ENCODE measurements around the gene SLC22A6. TPM values are rescaled to one million over a fixed set of nuclear protein-coding genes. Genes with fewer than 3 reads are reported as not detected.

SLC22A6 gene
- total and polyA plus RNA-seq, 8 donors = 0.08 to 0.34 (median 0.14) TPM; not detected in 3

DNA sequence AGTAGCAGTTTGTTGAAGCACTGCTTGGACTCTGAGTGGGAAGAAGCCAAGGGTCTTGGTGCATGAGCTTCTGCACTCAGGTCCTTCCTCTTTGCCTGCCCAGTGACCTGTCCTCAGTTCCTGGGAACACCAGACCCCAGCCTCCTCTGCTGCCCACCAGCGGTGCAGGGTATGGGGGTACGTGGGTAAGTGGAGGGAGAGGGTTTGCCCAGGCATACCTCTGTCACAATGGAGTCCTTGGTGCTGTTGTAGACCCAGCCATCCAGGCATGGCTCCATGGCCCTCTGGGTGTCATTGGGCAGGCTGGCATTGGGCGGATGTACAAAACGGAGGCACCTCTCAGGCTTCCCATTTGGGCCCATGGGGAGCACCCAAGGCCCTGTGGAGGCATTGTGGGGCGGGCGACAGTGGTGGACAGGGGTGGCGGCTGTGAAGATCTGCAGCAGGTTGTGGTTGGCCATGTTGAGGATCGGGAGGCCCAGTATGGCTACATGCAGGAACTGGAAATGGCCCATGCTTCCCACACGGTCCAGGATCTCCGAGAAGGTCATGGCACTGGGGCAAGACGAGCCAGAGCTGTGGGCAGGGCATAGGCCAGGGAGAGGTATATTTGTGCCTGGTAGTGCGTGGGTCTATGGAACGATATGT lies 29.8 kb upstream of the SLC22A6 start:
- TF ChIP-seq, protein P1, sequence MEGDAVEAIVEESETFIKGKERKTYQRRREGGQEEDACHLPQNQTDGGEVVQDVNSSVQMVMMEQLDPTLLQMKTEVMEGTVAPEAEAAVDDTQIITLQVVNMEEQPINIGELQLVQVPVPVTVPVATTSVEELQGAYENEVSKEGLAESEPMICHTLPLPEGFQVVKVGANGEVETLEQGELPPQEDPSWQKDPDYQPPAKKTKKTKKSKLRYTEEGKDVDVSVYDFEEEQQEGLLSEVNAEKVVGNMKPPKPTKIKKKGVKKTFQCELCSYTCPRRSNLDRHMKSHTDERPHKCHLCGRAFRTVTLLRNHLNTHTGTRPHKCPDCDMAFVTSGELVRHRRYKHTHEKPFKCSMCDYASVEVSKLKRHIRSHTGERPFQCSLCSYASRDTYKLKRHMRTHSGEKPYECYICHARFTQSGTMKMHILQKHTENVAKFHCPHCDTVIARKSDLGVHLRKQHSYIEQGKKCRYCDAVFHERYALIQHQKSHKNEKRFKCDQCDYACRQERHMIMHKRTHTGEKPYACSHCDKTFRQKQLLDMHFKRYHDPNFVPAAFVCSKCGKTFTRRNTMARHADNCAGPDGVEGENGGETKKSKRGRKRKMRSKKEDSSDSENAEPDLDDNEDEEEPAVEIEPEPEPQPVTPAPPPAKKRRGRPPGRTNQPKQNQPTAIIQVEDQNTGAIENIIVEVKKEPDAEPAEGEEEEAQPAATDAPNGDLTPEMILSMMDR (IDR thresholded peaks at IDR 0.05) = no peak
- intact Hi-C loops (cut with DNase I) = no loop called here
- H3K36me3 ChIP-seq = no peaks in the 10 kb centered on the region
- DNase-seq (no peak), ATAC-seq (no peak)
- H3K27me3 ChIP-seq = peaks cover 0 to 27% of the 10 kb centered on the region in 2 donors
- no peaks in the 10 kb centered on the region for H3K4me1 ChIP-seq
- no peaks in the 10 kb centered on the region for H3K9me3 ChIP-seq
- H3K4me3 ChIP-seq = no peak overlapping the region
- H3K27ac ChIP-seq = no peak overlapping the region

DNA sequence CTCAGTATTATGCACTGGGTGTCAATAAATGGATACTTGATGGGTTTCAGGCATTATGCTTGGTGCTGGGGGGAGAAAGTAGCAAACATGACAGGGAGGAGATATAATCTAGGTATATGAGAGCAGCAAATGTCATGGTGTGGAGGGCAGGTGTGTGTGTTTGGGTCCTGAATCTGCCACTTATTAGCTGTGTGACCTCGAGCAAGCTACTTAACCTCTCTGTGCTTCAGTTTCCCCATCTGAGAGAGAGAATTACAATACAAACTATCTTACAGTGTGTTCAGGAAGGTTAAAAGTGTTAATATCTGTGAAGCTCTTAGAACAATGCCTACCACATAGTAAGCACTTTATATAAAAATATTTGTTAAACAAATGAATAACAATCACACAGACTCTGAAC lies 28.1 kb upstream of the SLC22A6 start:
- H3K4me3 ChIP-seq = no peak overlapping the region
- TF ChIP-seq, protein P1 (IDR thresholded peaks at IDR 0.05) = no peak
- no peaks in the 10 kb centered on the region for H3K9me3 ChIP-seq
- no peak for ATAC-seq
- H3K36me3 ChIP-seq = no peaks in the 10 kb centered on the region
- H3K27ac ChIP-seq = no peak overlapping the region
- DNase-seq = no peak
- intact Hi-C loops (cut with DNase I) = no loop called here
- no peaks in the 10 kb centered on the region for H3K4me1 ChIP-seq
- peaks cover 0 to 22% of the 10 kb centered on the region in 2 donors for H3K27me3 ChIP-seq

DNA sequence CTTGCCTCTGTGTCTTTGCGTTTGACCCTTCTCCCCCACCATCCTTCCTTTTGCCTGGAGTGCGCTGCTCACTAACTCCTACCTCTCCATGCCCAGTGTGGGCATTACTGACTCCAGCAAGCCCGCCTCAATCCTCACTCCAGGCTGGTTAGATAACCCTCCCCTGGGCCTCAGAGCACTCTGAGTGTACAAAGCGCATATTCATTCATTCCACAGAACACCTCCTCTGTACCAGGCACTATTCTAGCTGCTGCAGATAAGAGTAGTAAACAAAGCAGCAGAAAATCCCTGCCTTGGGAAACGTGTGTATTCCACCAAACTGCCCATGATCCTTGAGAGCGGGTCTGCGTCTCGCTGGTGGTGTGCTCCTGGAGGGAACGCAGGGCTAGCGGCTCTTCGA lies 27.7 kb upstream of the SLC22A6 start:
- peaks cover 0 to 18% of the 10 kb centered on the region in 2 donors for H3K27me3 ChIP-seq
- H3K36me3 ChIP-seq = no peaks in the 10 kb centered on the region
- DNase-seq (no peak), ATAC-seq (no peak)
- H3K27ac ChIP-seq = no peak overlapping the region
- H3K9me3 ChIP-seq = no peaks in the 10 kb centered on the region
- TF ChIP-seq, protein P1 (IDR thresholded peaks at IDR 0.05) = no peak
- intact Hi-C loops (cut with DNase I) = no loop called here
- no peaks in the 10 kb centered on the region for H3K4me1 ChIP-seq
- H3K4me3 ChIP-seq = no peak overlapping the region

DNA sequence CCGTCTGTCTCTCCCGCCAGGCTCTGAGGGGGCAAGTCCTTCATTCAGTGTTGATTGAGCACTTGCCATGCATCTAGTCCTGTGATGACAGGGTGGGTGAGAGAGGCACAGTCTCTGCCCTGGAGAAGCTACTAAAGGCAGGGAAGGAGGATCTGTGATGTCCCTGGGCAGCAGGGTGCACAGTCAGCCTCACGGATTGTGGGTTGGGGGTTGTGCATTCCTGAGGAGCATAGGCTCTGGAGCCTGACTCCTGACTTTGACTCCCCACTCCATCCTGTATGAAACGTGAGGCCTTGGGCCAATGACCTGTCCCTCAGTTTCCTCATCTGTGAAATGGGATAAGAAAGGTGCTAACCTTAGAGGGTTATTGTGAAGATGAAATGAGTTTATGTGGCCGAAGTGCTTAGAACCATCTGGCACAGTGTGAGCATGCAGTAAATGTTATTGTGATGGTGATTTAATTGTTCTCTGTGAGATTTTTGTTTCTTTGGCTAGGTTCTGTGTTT lies 26.2 kb upstream of the SLC22A6 start:
- H3K4me3 ChIP-seq = no peak overlapping the region
- H3K27ac ChIP-seq = no peak overlapping the region
- H3K36me3 ChIP-seq = no peaks in the 10 kb centered on the region
- intact Hi-C loops (cut with DNase I) = no loop called here
- DNase-seq (no peak), ATAC-seq (no peak)
- TF ChIP-seq, protein P1 (IDR thresholded peaks at IDR 0.05) = no peak
- no peaks in the 10 kb centered on the region for H3K4me1 ChIP-seq
- no peaks in the 10 kb centered on the region for H3K9me3 ChIP-seq
- peaks cover 0 to 5% of the 10 kb centered on the region in 2 donors for H3K27me3 ChIP-seq

DNA sequence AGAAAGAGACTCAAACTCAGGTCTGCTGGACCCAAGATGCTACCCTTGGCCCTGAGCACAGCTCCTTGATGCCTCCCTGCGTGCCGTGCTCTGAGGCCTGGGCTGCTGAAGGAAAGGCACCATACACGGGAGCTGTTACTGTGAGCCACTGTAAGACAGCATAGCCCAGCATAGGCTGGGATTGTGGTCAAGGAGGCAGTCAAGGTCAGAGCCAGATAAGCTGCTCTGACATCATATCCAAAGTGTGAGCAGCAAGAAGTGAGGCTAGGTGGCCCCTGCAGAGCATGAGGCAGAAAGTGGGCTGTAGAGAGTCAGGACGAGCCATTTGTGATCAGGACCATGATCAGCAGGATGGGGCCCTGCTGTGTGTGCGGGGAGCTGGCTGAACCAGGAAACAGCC lies 23.2 kb upstream of the SLC22A6 start:
- H3K27ac ChIP-seq = no peak overlapping the region
- intact Hi-C loops (cut with DNase I) = no loop called here
- H3K36me3 ChIP-seq = no peaks in the 10 kb centered on the region
- ATAC-seq = no peak
- H3K4me3 ChIP-seq = no peak overlapping the region
- TF ChIP-seq, protein P1 (IDR thresholded peaks at IDR 0.05) = no peak
- no peaks in the 10 kb centered on the region for H3K9me3 ChIP-seq
- H3K27me3 ChIP-seq = no peaks in the 10 kb centered on the region
- no peak for DNase-seq
- H3K4me1 ChIP-seq = no peaks in the 10 kb centered on the region
